GM21737 (cell line): ENCODE data around the gene PTMA.
A peak's percentile ranks its signal among the peaks of the same experiment; 100 is the strongest.
"Not testable (repeated sequence)": the region's sequence is repeated elsewhere in the genome, so short reads cannot be mapped to it uniquely, and the experiment has no call there.

ENCODE experiments used
- ATAC-seq: cut with Tn5 transposase; IDR thresholded peaks from one replicate; pipeline ENCODE4 v1.9.1; 2021; ENCODE audit warnings: mild to moderate bottlenecking, moderate library complexity; ENCODE audit not compliant: unreplicated experiment

Gene PTMA

GRCh38 chr2:231707927-231708772 is at the start of gene PTMA:
Gene PTMA (plus strand): TSS chr2:231708525. CDS start chr2:231708707, 182 bp downstream.
- ATAC-seq, result peak; percentile 59

GRCh38 chr2:231660073-231660472 is 48.3 kb upstream of the PTMA start:
- ATAC-seq, result not testable (repeated sequence)

GRCh38 chr2:231660860-231661259 is 47.5 kb upstream of the PTMA start:
- ATAC-seq, result no peak

- no peak for ATAC-seq
These were observed 46.8 kb upstream of the PTMA start for GRCh38 chr2:231661422-231662027.

- peak; percentile 58 for ATAC-seq
These were observed 46.1 kb upstream of the PTMA start for GRCh38 chr2:231662028-231662810.

- ATAC-seq, result no peak
These were observed 45.4 kb upstream of the PTMA start for GRCh38 chr2:231662811-231663457.

GRCh38 chr2:231663458-231664212 is 44.7 kb upstream of the PTMA start:
- ATAC-seq, result no peak

- ATAC-seq, result no peak
These were observed 43.6 kb upstream of the PTMA start for GRCh38 chr2:231664727-231665126.

- ATAC-seq, result no peak
These were observed 42.8 kb upstream of the PTMA start for GRCh38 chr2:231665245-231666170.

- ATAC-seq, result peak; percentile 48
These were observed 41.9 kb upstream of the PTMA start for GRCh38 chr2:231666171-231667095.

GRCh38 chr2:231667096-231667427 is 41.3 kb upstream of the PTMA start:
- no peak for ATAC-seq

- no peak for ATAC-seq
These were observed 40.8 kb upstream of the PTMA start for GRCh38 chr2:231667496-231667895.

GRCh38 chr2:231668981-231669380 is 39.3 kb upstream of the PTMA start:
- ATAC-seq, result no peak

- peak; percentile 36 for ATAC-seq
These were observed 36.9 kb upstream of the PTMA start for GRCh38 chr2:231671270-231672050.

GRCh38 chr2:231672617-231673347 is 35.5 kb upstream of the PTMA start:
- peak; percentile 44 for ATAC-seq

- no peak for ATAC-seq
These were observed 35.0 kb upstream of the PTMA start for GRCh38 chr2:231673348-231673770.
